ENCODE data around the gene DMPK.

DMPK gene

DNA sequence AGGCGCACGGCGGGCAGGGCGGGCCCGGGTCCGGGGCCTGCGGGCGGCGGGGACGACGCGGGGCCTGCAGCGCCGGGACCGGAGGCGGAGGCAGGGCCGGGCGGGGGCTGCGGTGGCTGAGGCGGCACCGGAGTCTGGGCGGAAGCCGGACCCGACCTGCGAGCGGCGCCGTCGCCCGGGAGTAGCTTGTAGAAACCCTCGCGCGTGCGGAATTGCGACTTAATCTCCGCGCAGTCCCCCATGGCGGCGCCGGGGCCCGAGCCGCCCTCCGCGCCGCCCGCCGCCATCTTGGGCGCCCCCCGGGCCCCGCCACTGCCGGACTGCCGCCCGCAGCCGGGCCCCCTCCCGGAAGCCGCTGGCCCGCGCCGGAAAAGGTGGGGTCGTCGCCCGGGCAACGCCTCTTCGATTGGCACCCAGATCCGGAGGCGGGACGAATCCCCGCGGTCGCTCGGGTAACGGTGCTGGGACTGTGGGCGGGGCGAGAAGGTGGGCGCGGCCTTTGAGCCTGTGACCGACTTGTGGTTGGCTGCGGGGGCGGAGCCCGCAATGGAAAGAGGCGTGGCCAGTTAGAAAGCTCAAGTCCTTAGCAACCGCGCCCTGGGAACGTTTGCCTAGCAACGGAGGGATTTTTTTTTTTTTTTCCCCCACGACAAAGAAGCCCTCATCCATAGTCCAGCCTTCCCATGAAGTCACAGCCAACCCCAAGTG is 10.3 kb upstream of the DMPK start, which contains the start of gene DMWD:
DMWD (minus strand) TSS at position 376 of the 708 bp plus-strand sequence; CDS start at position 287, 89 bp downstream.
- Histone ChIP-seq H3K27ac (replicated peaks) (no peak within 1 kb of the TSS), H3K4me3 (replicated peaks; ENCODE audit: insufficient read depth, low read length) (peak within 1 kb of the TSS; percentile 40), H3K27me3 (ENCODE audit: insufficient read depth, poor library complexity, severe bottlenecking) (peaks cover 66% of the 10 kb centered on the region)
- DNase-seq (ENCODE audit: low read depth in 1 of 2, low spot score in 1 of 2) = peak; percentile 87 to 95
- TF ChIP-seq GABPA (IDR thresholded peaks at IDR 0.05; ENCODE audit: low read depth) = peak; percentile 67
- TF ChIP-seq, protein P1, sequence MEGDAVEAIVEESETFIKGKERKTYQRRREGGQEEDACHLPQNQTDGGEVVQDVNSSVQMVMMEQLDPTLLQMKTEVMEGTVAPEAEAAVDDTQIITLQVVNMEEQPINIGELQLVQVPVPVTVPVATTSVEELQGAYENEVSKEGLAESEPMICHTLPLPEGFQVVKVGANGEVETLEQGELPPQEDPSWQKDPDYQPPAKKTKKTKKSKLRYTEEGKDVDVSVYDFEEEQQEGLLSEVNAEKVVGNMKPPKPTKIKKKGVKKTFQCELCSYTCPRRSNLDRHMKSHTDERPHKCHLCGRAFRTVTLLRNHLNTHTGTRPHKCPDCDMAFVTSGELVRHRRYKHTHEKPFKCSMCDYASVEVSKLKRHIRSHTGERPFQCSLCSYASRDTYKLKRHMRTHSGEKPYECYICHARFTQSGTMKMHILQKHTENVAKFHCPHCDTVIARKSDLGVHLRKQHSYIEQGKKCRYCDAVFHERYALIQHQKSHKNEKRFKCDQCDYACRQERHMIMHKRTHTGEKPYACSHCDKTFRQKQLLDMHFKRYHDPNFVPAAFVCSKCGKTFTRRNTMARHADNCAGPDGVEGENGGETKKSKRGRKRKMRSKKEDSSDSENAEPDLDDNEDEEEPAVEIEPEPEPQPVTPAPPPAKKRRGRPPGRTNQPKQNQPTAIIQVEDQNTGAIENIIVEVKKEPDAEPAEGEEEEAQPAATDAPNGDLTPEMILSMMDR (IDR thresholded peaks at IDR 0.05; ENCODE audit: insufficient read depth, low read length) = no peak

DNA sequence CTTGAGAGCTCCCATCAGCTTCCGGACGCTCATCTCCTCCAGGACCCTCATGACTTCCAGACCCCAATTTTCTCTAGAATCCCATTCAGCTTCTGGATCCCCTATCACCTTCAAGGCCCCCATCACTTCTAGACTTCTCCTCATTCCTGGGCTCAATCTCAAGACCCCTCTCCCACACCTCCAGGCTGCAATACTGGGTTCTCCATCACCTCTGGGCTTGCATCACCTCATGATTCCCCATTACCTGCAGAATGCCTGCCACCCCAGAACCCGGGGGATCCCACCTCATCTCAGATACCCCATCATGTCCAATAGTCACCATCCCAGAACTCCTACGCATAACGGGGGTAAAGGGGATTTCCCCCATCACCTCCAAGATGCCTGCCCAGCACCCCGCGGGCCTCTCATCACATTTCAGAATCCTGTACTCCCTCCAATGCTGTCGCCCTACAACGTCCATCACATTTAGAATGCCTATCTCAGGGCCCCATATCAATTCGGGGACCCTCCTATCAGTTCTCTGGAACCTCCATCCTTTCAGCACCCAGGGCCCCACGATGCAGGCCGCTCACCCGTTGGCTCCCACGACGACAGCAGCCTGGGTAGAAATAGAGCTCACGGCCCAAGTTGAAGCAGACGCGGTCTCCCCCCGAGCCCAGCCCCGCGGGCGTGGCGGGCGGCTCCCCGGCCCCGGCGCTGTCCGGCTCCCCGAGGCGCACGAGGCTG is 9.6 kb upstream of the DMPK start:
- peaks cover 71% of the 10 kb centered on the region for H3K27me3 ChIP-seq (ENCODE audit: insufficient read depth, poor library complexity, severe bottlenecking)
- no peak for DNase-seq (ENCODE audit: low read depth in 1 of 2, low spot score in 1 of 2)
- TF ChIP-seq SPI1 (IDR thresholded peaks at IDR 0.05; ENCODE audit: borderline replicate concordance, low read depth) = no peak
- TF ChIP-seq, protein P2, sequence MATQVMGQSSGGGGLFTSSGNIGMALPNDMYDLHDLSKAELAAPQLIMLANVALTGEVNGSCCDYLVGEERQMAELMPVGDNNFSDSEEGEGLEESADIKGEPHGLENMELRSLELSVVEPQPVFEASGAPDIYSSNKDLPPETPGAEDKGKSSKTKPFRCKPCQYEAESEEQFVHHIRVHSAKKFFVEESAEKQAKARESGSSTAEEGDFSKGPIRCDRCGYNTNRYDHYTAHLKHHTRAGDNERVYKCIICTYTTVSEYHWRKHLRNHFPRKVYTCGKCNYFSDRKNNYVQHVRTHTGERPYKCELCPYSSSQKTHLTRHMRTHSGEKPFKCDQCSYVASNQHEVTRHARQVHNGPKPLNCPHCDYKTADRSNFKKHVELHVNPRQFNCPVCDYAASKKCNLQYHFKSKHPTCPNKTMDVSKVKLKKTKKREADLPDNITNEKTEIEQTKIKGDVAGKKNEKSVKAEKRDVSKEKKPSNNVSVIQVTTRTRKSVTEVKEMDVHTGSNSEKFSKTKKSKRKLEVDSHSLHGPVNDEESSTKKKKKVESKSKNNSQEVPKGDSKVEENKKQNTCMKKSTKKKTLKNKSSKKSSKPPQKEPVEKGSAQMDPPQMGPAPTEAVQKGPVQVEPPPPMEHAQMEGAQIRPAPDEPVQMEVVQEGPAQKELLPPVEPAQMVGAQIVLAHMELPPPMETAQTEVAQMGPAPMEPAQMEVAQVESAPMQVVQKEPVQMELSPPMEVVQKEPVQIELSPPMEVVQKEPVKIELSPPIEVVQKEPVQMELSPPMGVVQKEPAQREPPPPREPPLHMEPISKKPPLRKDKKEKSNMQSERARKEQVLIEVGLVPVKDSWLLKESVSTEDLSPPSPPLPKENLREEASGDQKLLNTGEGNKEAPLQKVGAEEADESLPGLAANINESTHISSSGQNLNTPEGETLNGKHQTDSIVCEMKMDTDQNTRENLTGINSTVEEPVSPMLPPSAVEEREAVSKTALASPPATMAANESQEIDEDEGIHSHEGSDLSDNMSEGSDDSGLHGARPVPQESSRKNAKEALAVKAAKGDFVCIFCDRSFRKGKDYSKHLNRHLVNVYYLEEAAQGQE (IDR thresholded peaks at IDR 0.05; ENCODE audit: insufficient replicate concordance, low read depth) = peak; percentile 79
- TF ChIP-seq, protein P1 (IDR thresholded peaks at IDR 0.05; ENCODE audit: insufficient read depth, low read length) = no peak
- no peak overlapping the region for H3K4me3 ChIP-seq (replicated peaks; ENCODE audit: insufficient read depth, low read length)
- no peak overlapping the region for H3K27ac ChIP-seq (replicated peaks)

DNA sequence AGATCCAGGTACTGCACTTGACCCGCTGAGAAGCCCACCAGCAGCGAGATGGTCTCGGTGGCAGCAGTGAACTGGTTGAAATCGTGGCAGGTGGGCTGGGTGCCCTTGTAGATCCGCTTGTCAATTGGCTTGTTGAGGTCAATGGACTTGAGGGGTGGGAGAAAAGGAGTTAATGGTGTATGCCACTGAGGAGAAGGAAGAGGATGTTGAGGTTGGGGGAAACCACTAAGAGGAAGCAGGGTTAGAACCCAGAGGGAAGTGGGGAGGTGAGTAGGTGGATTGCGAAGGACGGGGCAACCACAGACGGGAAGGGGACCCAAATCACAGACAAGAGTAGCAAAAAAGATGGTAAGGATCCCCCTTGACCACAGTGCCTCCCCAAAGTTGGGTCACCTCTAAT is 8.7 kb upstream of the DMPK start:
- Histone ChIP-seq H3K4me3 (replicated peaks; ENCODE audit: insufficient read depth, low read length) (no peak overlapping the region), H3K27ac (replicated peaks) (no peak overlapping the region), H3K27me3 (ENCODE audit: insufficient read depth, poor library complexity, severe bottlenecking) (peaks cover 71% of the 10 kb centered on the region)
- TF ChIP-seq GABPA (IDR thresholded peaks at IDR 0.05; ENCODE audit: low read depth) (peak; percentile 60; the same call in 1 of the 2 replicates), POLR2AphosphoS5 (IDR thresholded peaks at IDR 0.05; ENCODE audit: low read depth) (peak; percentile 100), SPI1 (IDR thresholded peaks at IDR 0.05; ENCODE audit: borderline replicate concordance, low read depth) (peak; percentile 99)
- TF ChIP-seq, protein P2 (IDR thresholded peaks at IDR 0.05; ENCODE audit: insufficient replicate concordance, low read depth) = no peak
- TF ChIP-seq, protein P1 (IDR thresholded peaks at IDR 0.05; ENCODE audit: insufficient read depth, low read length) = no peak
- DNase-seq (ENCODE audit: low read depth in 1 of 2, low spot score in 1 of 2) = peak; percentile 62 to 90
